Heart right ventricle (tissue), 16 donors: ENCODE results near the gene HOXA10. TPM values are rescaled to one million over a fixed set of nuclear protein-coding genes. Genes with fewer than 3 reads are reported as not detected.
A peak's percentile ranks its signal among the peaks of the same experiment; 100 is the strongest.

ENCODE experiments used
- ATAC-seq, 8 donors: fragments of 200-7000 bp; cut with Tn5 transposase; one replicate each; pipeline ENCODE4 v1.9.1; 2020; ENCODE audit warnings: mild to moderate bottlenecking in 8 of 8, moderate library complexity in 8 of 8, moderate number of reproducible peaks in 1 of 8
- DNase-seq, 2 donors: peaks; one replicate each; pipeline ENCODE4 v3.0.0-alpha.2; 2020
- H3K27ac ChIP-seq, 10 donors: fragments of 200-600 bp; sonication (generic) in 2 of 10; one replicate each; pipeline versions ENCODE4 v1.5.0 to v1.8.0; 2020 to 2022; ENCODE audit warnings: mild to moderate bottlenecking in 3 of 10
- H3K27me3 ChIP-seq, 7 donors: fragments of 200-600 bp; one replicate each; pipeline ENCODE4 v1.8.0; 2021 to 2022; ENCODE audit warnings: mild to moderate bottlenecking in 2 of 7
- H3K36me3 ChIP-seq, 9 donors: fragments of 200-600 bp; sonication (generic) in 1 of 9; one replicate each; pipeline versions ENCODE4 v1.5.0 to v1.8.0; 2020 to 2022; ENCODE audit warnings: mild to moderate bottlenecking in 2 of 9
- H3K4me1 ChIP-seq, 9 donors: fragments of 200-600 bp; sonication (generic) in 1 of 9; one replicate each; pipeline versions ENCODE4 v1.5.0 to v1.8.0; 2020 to 2022; ENCODE audit warnings: mild to moderate bottlenecking in 4 of 9
- H3K4me3 ChIP-seq, 10 donors: fragments of 200-600 bp; sonication (generic) in 2 of 10; one replicate each; pipeline versions ENCODE4 v1.5.0 to v1.8.0; 2020 to 2022; ENCODE audit warnings: mild to moderate bottlenecking in 7 of 10, moderate library complexity in 2 of 10
- H3K9me3 ChIP-seq, 11 donors: fragments of 200-600 bp in 10 of 11; sonication (generic) in 2 of 11; one replicate each; pipeline versions ENCODE4 v1.5.0 to v1.8.0; 2013 to 2022; ENCODE audit warnings: mild to moderate bottlenecking in 2 of 11, control low read depth in 1 of 11, moderate library complexity in 1 of 11
- CTCF ChIP-seq, 9 donors: fragments of 200-600 bp; sonication (generic) in 2 of 9; IDR thresholded peaks; one replicate each; pipeline versions ENCODE4 v1.5.0 to v1.8.0; 2021 to 2022; ENCODE audit warnings: antibody characterized with exemption in 9 of 9, mild to moderate bottlenecking in 5 of 9, moderate library complexity in 1 of 9
- WGBS, 2 donors: extraction: QIAGEN DNeasy Blood & Tissue Kit; methylation state at CpG; one replicate each; pipeline ENCODE4 v1.1.7; 2013; ENCODE audit warnings: inconsistent platforms in 1 of 2; 5-methylcytosine and 5-hydroxymethylcytosine counted together
- intact Hi-C, 10 donors: fragments of 100-400 bp; cut with DNase I; formaldehyde crosslinking; loops; one replicate each; pipeline versions ENCODE4 v1.11.1 to v1.14.2; 2022
- microRNA-seq, 2 donors: library from miRNA; unstranded; fragments of <30 nt; microRNA quantifications; one replicate each; pipeline ENCODE4 v1.2.0, GENCODE V29; 2021
- polyA plus RNA-seq, 2 donors: library from polyadenylated mRNA; stranded (reverse); fragments of 200-250 nt; gene quantifications; one replicate each; pipeline ENCODE4 v1.2.3, GENCODE V29; 2013
- total RNA-seq, 10 donors: library from RNA; stranded (reverse); fragmentation: NEBNext Ultra II Directional in 3 of 10; extraction: Animal tissue kit (Norgen Biotek cat#: 25700) in 3 of 10; gene quantifications; one replicate each; pipeline versions ENCODE4 v1.2.1 to v1.2.4, GENCODE V29; 2021 to 2023
- donor health status: Arrhythmogenic right ventricular cardiomyopathy.
- donor health status: ischemic (EF 13 %, LVEDD 7.1; RV severe dilation, severe dysfunction).
- donor health status: healthy with polysubstance abuse.
- donor health status: DM: no; HTN: yes; CAD: no.
- donor health status: DM: no; HTN: no; CAD: no.
- donor health status: ischemic (EF 25% LVEDD 6.9; RV normal size, moderate dysfunction).
- donor health status: ischemic (EF 25% LVEDD 5.7; RV mildly dilated, moderate dysfunction).
- donor health status: healthy.
- donor health status: DM: yes; HTN: yes; CAD: no.
- donor health status: Ischemic cardiomyopathy.
- donor health status: ischemic (EF 35%, LVEDD 5.7; RV mildly dilated, moderate dysfunction).
- donor health status: nonischemic (EF 11% LVEDD 7.7; RV severe dilation, severe dysfunction).
- donor health status: DM: yes; HTN: yes; CAD: no.
- donor health status: PGD.
- donor health status: ischemic (EF 29% LVEDD 5.4; RV normal size, mild dysfunction).
- donor health status: nonischemic (EF 23%, LVEDD 6.1; RV moderate dilation, normal function).

Gene HOXA10
- total and polyA plus RNA-seq, 12 donors = 0.03 to 0.19 TPM; not detected in 10

GRCh38 chr7:27122077-27122910 lies 51.8 kb downstream of the HOXA10 start:
- peak overlapping the region in 5 of 10 donors; percentile 2 to 36 (median 12) for H3K4me3 ChIP-seq
- H3K9me3 ChIP-seq = no peaks in the 10 kb centered on the region
- no peak for TF ChIP-seq CTCF (IDR thresholded peaks at IDR 0.05)
- H3K36me3 ChIP-seq = no peaks in the 10 kb centered on the region
- DNase-seq (no peak), ATAC-seq (no peak)
- WGBS, 2 donors = 8 to 17% methylated on average over 42 of the region's 42 CpGs
- peaks cover 0 to 6% (median 0%) of the 10 kb centered on the region in 9 donors for H3K4me1 ChIP-seq
- peaks cover 18 to 99% (median 98%) of the 10 kb centered on the region in 7 donors for H3K27me3 ChIP-seq
- intact Hi-C loops = no loop called here
- peak overlapping the region in 3 of 10 donors; percentile 12 to 68 (median 62) for H3K27ac ChIP-seq

GRCh38 chr7:27121684-27122076 lies 52.4 kb downstream of the HOXA10 start:
- TF ChIP-seq CTCF (IDR thresholded peaks at IDR 0.05) = no peak
- no peak for ATAC-seq
- Histone ChIP-seq H3K27me3 (peaks cover 18 to 99% (median 98%) of the 10 kb centered on the region in 7 donors), H3K27ac (peak overlapping the region in 3 of 10 donors; percentile 12 to 68 (median 62)), H3K9me3 (no peaks in the 10 kb centered on the region), H3K36me3 (no peaks in the 10 kb centered on the region), H3K4me3 (peak overlapping the region in 3 of 10 donors; percentile 12 to 36 (median 23)), H3K4me1 (peaks cover 0 to 6% (median 0%) of the 10 kb centered on the region in 9 donors)
- no peak for DNase-seq
- 19 to 34% methylated on average over 7 of the region's 7 CpGs for WGBS, 2 donors
- intact Hi-C loops = no loop called here

Small RNA genes within 50 kb of the gene (microRNA-seq; reads per million reads assigned to microRNA genes)
- gene MIR196B = 4.8 to 8.2 reads per million in 2 donors

Other genes starting within 250 kb of the HOXA10 start
- under 1 TPM in 2 of 10 donors, not detected in 8; 0.15 to 0.37 TPM for gene HOXA1, start 78.3 kb downstream of the HOXA10 start, total RNA-seq
- gene HOXA1, start 78.3 kb downstream of the HOXA10 start, polyA plus RNA-seq = under 1 TPM in 1 of 2 donors, not detected in 1; 0.07 TPM
- gene HOXA2, start 71.6 kb downstream of the HOXA10 start, total RNA-seq = under 1 TPM in 2 of 10 donors, not detected in 8; 0.15 to 0.23 TPM
- under 1 TPM; 0.10 to 0.22 TPM for gene HOXA2, start 71.6 kb downstream of the HOXA10 start, polyA plus RNA-seq
- 1 to 10 TPM in 1 of 10 donors, under 1 TPM in 5, not detected in 4; 0.20 to 1.1 (median 0.48) TPM for gene HOXA4, start 43.6 kb downstream of the HOXA10 start, total RNA-seq
- 1 to 10 TPM in 1 of 2 donors, under 1 TPM in 1; 0.59 to 1.2 TPM for gene HOXA4, start 43.6 kb downstream of the HOXA10 start, polyA plus RNA-seq
- gene HOXA5, start 30.6 kb downstream of the HOXA10 start, total RNA-seq = under 1 TPM in 3 of 10 donors, not detected in 7; 0.21 to 0.95 (median 0.28) TPM
- gene HOXA5, start 30.6 kb downstream of the HOXA10 start, polyA plus RNA-seq = under 1 TPM in 1 of 2 donors, not detected in 1; 0.09 TPM
- not detected for gene HOXA6, start 26.5 kb downstream of the HOXA10 start, total RNA-seq
- not detected for gene HOXA6, start 26.5 kb downstream of the HOXA10 start, polyA plus RNA-seq
- gene HOXA3, start 21.7 kb downstream of the HOXA10 start, total RNA-seq = 1 to 10 TPM in 1 of 10 donors, under 1 TPM in 7, not detected in 2; 0.11 to 1.5 (median 0.22) TPM
- gene HOXA3, start 21.7 kb downstream of the HOXA10 start, polyA plus RNA-seq = under 1 TPM; 0.35 to 0.37 TPM
- gene HOXA7, start 17.6 kb downstream of the HOXA10 start, total RNA-seq = not detected
- gene HOXA7, start 17.6 kb downstream of the HOXA10 start, polyA plus RNA-seq = under 1 TPM in 1 of 2 donors, not detected in 1; 0.04 TPM
- not detected for gene HOXA9, start 8.8 kb downstream of the HOXA10 start, total RNA-seq
- not detected for gene HOXA9, start 8.8 kb downstream of the HOXA10 start, polyA plus RNA-seq
- not detected for gene HOXA11, start 10.9 kb upstream of the HOXA10 start, total RNA-seq
- gene HOXA11, start 10.9 kb upstream of the HOXA10 start, polyA plus RNA-seq = not detected
- gene HOXA13, start 25.8 kb upstream of the HOXA10 start, total RNA-seq = not detected
- not detected for gene HOXA13, start 25.8 kb upstream of the HOXA10 start, polyA plus RNA-seq
- gene EVX1, start 68.5 kb upstream of the HOXA10 start, total RNA-seq = not detected
- not detected for gene EVX1, start 68.5 kb upstream of the HOXA10 start, polyA plus RNA-seq